ENCODE measurements around the gene CDC42SE2.

- TF ChIP-seq POLR2AphosphoS5 (IDR thresholded peaks at IDR 0.05) (no peak), POLR2A (IDR thresholded peaks at IDR 0.05) (no peak)
- TF ChIP-seq, protein P1, sequence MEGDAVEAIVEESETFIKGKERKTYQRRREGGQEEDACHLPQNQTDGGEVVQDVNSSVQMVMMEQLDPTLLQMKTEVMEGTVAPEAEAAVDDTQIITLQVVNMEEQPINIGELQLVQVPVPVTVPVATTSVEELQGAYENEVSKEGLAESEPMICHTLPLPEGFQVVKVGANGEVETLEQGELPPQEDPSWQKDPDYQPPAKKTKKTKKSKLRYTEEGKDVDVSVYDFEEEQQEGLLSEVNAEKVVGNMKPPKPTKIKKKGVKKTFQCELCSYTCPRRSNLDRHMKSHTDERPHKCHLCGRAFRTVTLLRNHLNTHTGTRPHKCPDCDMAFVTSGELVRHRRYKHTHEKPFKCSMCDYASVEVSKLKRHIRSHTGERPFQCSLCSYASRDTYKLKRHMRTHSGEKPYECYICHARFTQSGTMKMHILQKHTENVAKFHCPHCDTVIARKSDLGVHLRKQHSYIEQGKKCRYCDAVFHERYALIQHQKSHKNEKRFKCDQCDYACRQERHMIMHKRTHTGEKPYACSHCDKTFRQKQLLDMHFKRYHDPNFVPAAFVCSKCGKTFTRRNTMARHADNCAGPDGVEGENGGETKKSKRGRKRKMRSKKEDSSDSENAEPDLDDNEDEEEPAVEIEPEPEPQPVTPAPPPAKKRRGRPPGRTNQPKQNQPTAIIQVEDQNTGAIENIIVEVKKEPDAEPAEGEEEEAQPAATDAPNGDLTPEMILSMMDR (IDR thresholded peaks at IDR 0.05) = no peak
Observed at GRCh38 chr5:131441184-131441583, 177.3 kb downstream of the CDC42SE2 start.
